ENCODE data around the gene PLCXD3.

- TF ChIP-seq CTCF (conservative IDR thresholded peaks at IDR 0.05) (no peak), ZFX (IDR thresholded peaks at IDR 0.05) (no peak)
Observed at GRCh38 chr5:41547991-41548390, 37.6 kb upstream of the PLCXD3 start.

Data from C4-2B (cell line).